MM.1S (cell line): ENCODE results near the gene VWA7.
"Not testable (repeated sequence)": the region's sequence is repeated elsewhere in the genome, so short reads cannot be mapped to it uniquely, and the experiment has no call there.

Experiments
- CTCF ChIP-seq: fragments of 300-600 bp; sonication (generic); IDR thresholded peaks from 2 replicates; pipeline ENCODE4 v1.5.1; 2016; ENCODE audit warnings: antibody characterized with exemption, low read length, mixed read lengths
- EZH2 ChIP-seq: fragments of 300-600 bp; sonication (generic); optimal IDR thresholded peaks from 2 replicates; pipeline ENCODE3; 2017; ENCODE audit warnings: low read depth, mild to moderate bottlenecking, antibody characterized with exemption, low read length, mixed read lengths
- EZH2phosphoT487 ChIP-seq: fragments of 300-600 bp; sonication (generic); IDR thresholded peaks from 2 replicates; pipeline ENCODE4 v1.6.1; 2018; ENCODE audit warnings: antibody characterized with exemption, low read length

- not testable (repeated sequence) for TF ChIP-seq CTCF, EZH2phosphoT487, EZH2
Measured at GRCh38 chr6:31820399-31820798, 43.3 kb upstream of the VWA7 start.
